ENCODE results near the gene OLFML2A.
"Not testable (repeated sequence)": the region's sequence is repeated elsewhere in the genome, so short reads cannot be mapped to it uniquely, and the experiment has no call there.

OLFML2A gene

DNA sequence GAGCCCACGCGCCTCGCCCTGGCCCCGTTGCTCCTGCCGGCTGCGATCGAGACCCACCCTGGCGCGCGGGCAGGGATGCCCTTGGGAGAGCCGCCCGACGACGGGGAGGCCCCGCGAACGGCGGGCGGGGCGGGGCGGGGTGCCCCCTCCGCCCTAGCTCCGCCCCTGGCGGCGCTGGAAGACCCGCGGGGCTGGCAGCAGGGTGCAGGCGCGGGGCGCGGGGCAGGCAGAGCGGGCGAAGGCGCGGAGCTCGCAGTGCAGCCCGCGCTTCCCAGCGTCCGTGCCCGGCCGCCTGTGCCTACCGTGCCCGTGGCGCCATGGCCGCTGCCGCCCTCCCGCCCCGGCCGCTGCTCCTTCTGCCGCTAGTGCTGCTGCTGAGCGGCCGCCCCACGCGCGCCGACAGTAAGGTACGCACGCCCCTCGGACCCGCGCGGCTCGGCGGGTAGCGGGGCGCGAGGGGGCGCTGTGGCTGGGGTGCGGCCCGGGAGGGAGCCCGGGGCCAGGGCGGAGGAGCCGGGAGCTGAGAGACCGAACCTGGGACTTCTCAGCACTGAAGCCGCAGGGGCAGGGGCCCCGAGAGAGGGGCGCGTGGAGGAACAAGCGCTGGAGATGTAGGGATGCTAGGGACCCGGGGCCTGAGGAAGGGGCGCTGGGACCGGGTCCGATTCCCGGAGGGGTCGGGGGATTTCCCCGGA lies at the start of gene OLFML2A:
OLFML2A (plus strand) TSS at position 180 of the 695 bp plus-strand sequence; CDS start at position 318, 138 bp downstream.
- no peak for DNase-seq (ENCODE audit: low read depth)

DNA sequence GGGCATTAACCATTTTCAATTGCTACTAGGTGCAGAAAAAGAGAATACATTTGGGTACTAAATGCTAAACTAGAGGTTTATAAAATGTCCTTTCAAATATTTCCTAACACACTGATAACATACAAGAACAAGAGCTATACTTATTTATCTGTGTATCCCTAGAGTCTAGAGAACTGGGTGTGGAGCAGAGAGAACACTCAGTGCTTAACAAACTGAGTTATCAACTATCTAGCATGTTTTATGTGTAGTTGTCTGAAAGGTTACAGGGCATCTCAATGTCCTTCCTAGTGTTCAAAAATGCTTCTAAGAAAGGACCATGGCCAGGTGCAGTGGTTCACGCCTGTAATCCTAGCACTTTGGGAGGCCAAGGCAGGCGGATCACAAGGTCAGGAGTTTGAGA lies 46.2 kb upstream of the OLFML2A start:
- no peak for DNase-seq (ENCODE audit: low read depth)

DNA sequence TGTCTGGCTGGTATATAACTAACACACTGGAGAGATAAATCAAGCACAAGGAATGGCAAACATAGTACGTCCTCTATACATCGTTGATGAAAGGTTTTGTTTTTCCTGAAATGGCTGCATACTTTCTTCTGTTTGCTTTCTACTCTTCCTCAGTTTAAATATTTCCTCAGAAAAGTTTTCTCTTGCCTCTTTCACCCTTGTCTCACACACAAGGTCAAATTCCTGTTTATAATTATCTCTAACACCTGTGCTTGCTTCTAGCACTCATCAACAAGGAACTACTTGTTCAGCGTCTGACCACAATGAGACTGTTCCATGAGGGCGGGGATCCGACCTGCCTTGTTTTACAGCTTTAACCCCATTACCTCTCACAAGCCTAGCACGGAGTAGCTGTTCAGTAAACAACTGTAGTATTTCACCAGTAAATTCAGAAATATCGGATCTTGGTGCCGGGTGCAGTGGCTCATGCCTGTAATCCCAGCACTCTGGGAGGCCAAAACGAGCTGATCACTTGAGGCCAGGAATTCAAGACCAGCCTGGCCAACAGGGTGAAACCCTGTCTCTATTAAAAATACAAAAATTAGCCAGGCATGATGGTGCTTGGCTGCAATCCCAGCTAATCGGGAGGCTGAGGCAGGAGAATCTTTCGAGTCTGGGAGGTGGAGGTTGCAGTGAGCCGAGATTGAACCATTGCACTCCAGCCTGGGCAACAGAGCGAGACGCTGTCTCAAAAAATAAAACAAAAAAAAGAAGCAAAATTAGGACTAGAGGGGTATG lies 42.8 kb upstream of the OLFML2A start:
- no peak for DNase-seq (ENCODE audit: low read depth)

DNA sequence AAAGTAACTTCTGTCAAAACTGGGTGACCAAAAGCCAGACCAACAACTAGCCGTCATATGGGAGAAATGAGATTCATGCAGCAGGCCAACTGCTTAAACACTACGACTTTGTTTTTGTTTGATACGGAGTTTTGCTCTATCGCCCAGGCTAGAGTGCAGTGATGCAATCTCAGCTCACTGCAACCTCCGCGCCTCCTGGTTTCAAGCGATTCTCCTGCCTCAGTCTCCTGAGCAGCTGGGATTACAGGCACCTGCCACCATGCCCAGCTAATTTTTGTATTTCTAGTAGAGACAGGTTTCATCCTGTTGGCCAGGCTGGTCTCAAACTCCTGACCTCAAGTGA lies 42.2 kb upstream of the OLFML2A start:
- DNase-seq (ENCODE audit: low read depth), result not testable (repeated sequence)

DNA sequence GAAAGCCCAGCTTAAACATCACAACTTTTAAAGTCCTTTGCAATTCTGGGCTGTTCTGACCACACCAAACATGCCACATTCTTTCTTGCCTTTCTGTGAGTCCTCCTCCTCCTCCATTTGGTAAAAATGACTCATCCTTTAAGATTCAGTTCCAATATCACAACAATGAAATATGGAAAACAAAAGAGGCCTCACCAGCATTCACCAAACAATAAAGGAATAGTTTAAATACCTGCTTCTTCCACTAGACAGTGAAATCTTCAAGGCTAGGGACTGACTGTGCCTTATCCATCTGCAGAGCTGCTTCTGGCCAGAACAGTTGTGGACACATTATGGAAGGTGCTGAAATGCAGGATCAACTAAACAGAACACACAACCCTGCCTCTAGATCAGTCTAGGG lies 41.8 kb upstream of the OLFML2A start:
- DNase-seq (ENCODE audit: low read depth), result no peak

DNA sequence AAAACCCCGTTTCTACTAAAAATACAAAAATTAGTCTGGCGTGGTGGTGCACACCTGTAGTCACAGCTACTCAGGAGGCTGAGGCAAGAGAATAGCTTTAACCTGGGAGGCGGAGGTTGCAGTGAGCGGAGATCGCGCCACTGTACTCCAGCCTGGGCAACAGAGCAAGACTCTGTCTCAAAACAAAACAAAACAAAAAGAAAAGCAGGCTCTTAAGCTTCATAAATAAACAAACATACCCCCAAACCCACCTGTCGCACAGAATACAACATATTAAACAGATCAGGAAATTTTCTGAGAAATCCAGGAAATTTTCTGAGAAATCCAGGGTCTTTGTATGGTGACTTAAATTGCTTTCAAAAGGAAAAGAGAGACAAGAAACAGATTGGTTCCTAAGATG lies 38.9 kb upstream of the OLFML2A start:
- not testable (repeated sequence) for DNase-seq (ENCODE audit: low read depth)

DNA sequence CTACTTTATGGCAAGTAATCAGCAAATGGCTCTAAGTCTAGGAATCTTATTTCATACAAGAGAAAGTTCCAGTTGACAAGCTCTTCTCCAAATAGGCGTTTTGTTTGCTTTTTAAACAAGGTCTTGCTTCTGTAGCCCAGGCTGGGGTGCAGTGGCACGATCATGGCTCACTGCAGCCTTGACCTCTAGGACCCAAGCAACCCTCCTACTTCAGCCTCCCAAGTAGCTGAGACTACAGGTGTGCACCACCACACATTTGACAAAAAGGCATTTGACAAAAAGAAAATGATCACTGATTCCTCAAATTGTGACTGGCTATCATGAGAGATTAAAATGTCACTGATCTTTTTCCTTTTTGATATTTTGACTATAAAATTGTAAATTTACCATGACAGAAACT lies 37.6 kb upstream of the OLFML2A start:
- DNase-seq (ENCODE audit: low read depth), result no peak

DNA sequence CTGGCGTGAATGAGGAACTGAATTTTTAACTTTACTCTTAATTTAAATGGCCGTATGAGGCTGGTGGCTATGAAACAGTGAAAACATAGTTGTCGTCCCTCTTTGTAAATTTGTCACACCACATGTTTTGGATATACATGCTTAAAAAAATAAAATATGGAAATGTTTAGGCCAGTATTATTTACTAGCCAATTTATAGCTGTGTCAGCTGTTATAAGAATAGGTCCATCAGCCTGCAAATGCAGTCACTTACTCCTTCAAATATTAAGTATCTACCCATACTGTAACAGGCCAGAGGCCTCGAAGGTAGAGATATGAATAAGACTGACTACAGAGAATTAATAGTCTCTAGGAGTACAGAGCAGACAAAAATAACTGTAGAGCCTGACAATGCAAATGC lies 35.8 kb upstream of the OLFML2A start:
- DNase-seq (ENCODE audit: low read depth), result no peak

DNA sequence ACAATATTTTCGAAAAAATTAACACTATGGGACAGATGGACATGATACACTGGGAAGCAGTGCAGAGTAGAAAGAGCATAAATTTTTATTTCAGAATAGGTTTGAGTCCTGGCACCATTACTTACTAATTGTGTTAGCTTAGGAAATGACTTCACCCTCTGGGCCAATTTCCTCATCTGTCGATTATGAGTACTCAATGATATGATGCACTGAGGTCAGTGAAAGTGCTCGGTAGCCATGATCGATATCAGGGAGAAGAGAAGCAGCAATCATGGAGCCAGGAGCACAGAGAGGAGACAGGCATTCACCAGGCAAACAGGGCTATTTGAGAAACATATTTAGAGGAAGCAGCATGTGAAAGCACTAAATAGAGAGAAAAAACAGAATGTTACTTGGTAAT lies 35.3 kb upstream of the OLFML2A start:
- no peak for DNase-seq (ENCODE audit: low read depth)

DNA sequence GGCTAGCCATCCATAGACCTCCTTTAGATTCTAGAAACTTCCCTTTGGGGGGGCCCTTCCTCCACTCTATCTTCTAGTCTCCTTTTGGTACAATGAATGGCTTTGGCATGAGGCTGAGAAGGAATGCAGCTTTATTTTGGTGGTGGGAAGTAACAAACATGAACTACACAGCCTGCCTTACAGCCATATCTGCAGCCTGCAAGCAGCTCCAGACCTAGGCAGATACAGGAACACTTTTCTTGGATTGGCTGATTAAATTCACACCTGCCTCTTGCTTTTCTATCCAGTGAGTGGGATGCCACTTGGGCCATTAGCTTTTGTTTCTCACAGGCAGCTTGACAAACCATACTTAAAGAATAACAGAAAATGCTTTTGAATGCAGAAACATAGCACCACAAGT lies 34.0 kb upstream of the OLFML2A start:
- DNase-seq (ENCODE audit: low read depth), result no peak

DNA sequence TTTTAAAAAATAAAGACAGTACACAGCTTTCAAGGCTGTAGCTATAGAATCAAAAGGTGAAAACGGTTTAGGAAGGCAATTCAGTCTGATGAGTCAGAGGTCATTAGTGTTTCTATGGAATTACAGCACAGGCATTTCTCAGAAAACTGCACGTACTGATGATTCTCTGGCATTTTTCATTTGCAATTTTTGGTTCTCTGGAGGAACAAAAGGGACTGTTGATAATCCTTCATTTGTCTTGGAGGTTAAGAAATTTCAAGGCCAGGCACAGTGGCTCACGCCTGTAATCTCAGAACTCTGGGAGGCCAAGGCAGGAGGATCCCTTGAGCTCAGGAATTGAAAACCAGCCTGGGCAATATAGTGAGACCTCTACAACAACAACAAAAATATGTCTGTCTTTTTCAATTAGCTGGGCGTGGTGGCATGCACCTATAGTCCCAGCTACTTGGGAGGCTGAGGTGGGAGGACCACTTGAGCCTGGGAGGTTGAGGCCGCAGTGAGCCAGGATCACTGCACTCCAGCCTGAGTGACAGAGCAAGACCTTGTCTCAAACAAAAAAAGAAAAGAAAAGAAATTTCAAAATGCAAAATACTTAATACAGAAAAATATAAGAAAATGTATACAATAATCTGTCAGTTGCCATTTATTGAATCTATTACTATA lies 33.1 kb upstream of the OLFML2A start:
- DNase-seq (ENCODE audit: low read depth), result no peak

DNA sequence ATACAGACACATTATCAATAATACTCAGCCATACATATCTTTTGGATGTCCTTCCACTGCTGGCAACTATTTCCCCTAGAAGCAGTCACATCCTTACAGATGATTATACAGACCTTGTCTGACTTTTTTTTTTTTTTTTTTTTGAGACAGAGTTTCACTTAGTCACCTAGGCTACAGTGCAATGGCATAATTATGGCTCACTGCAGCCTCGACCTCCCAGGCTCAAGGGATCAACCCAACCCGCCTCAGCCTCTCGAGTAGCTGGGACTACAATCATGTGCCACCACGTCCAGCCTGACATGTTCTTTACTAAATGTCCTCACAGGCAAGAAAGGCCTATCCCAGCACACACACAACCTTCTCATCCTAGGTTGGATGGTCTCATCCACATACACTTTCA lies 29.9 kb upstream of the OLFML2A start:
- DNase-seq (ENCODE audit: low read depth), result no peak

DNA sequence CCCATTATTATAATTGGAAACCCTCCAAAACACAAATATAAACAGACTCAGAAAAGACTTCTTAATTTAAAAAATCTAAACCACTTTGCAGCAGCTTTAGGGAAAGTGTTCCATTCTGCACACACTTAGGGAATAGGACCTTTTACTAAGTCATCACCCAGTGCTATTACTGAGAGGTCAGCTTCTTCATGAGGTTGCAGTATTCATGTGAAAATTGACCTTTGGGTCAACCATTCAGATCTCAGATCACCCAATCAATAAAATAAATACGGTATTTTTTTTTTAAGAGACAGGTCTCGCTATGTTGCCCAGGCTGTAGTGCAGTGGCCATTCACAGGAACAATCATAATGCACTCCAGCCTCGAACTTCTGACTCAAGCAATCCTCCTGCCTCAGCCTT lies 27.6 kb upstream of the OLFML2A start:
- no peak for DNase-seq (ENCODE audit: low read depth)

DNA sequence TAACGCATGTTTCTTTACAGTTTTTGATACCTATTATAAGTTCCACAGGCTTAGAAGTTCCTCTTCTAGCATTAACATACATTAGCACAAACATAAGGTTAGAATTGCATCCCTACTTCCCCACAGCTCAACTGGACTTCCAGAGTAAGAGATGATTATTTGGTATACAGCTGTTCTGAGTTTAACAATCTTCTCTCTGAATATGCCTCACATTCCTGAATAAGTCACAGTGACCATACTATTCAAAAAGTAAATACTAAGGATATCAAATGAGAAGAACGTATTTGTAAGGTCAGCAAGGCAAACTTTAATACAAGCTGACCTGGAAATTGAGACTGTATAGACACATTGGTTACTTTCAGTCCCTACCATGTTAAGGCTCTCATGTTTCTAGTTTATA lies 27.2 kb upstream of the OLFML2A start:
- no peak for DNase-seq (ENCODE audit: low read depth)

DNA sequence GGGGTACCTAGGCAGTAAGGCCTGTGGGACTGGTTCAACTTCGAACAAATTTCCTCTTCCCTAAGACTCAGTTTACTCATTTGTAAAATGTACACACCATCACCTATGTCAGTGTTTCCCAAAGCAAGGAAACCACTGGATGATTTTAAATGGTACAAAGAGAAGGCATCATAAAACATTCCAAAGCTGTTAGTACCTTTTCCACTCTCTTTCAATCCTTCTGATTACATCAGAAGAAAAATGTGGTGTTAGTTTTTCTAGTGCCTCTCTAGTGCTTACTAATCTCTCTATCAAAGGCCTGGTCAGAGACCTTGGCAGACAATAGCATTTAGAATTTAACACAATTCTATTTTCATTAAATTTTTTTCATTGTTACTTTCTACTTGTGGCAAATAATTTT lies 24.0 kb upstream of the OLFML2A start:
- no peak for DNase-seq (ENCODE audit: low read depth)

DNA sequence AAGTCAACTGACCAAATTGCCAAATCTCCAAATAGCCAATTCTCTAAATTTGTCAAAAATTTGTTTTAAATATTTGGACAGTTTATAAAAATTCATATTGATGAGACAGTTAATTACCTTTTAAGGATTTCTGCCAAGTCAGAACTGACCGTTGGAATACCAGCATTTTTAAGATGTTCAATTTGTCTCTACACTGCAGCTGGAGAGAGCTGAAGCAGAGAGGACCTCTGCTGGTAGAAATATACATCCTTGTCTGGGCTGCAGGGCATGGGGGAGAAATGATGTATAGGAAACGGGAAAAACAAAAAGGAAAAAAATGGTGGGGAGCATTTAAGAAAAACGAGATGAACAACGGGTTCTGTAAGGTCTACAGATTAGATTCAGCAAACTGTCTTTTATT lies 22.6 kb upstream of the OLFML2A start:
- no peak for DNase-seq (ENCODE audit: low read depth)

DNA sequence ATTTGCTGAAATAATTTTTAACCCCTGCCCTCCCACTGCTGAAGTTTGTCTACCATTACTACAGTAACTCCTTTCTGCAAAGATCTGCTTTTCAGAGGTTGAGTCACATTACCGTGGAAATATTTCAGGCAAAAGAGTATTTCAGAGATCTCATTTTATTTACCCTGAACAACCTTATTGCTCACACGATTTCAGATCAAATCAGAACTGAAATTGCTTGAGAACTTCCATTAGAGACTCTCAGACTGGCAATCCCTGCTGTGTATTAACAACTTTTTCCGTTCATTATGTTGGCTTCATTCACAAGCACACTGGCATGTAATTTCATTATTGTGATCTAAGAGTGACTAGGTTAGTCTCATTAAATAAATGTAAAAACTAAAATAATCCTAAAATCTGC lies 21.9 kb upstream of the OLFML2A start:
- DNase-seq (ENCODE audit: low read depth), result no peak

DNA sequence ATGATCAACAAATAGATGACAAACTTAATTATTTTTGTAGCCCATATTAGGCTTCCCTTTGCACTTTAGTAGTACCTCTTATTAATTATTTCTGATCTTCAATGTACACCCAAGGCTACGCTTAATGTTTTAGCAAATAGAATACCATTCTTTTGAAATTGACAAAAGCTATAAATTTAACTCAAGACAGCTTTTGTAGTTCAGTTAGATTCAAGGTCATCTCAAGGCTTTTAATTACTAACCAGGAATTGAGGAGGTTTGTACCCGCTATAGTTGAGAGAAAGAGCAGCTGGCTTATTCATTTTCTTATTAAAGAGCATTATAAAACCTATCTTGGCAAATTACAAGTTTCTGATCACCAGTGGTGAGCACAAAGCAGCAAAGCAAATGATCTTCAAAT lies 20.9 kb upstream of the OLFML2A start:
- no peak for DNase-seq (ENCODE audit: low read depth)

DNA sequence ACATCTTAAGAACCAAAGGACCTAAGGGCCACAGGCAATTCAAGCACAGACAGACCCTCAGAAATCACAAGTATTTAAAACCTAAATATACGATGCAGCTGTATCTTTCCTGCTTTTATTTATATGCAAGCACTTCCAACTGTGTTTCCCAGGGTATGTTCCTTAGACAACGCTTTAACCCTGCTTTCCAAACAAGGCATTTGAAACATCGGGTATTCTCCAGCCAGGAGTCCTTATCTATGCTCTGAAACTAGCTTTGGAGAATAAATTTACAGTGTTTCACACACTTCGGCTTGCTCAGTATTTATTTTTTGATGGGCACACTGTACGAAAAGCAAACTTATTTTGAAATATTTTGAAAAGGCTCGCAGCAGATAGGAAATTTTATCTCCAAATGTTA lies 19.3 kb upstream of the OLFML2A start:
- DNase-seq (ENCODE audit: low read depth), result no peak

DNA sequence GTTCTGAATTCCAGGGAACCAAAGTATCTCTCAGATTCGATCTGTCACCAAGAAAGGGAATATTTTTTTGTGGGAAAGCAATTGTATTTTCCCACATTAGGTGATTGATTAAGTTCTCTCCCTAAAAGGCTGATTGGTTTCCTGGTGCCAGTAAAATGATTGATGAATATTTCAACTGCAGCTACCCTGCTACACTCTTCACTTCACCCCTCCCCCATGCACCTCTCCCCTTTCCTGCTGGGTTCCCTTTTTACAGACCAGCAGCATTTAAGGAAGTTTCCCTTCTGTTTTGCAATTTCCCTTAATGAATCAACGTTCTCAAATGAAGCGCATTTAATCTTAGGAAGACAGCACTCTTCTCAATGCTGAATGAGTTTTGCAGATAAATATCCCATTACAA lies 18.9 kb upstream of the OLFML2A start:
- no peak for DNase-seq (ENCODE audit: low read depth)

DNA sequence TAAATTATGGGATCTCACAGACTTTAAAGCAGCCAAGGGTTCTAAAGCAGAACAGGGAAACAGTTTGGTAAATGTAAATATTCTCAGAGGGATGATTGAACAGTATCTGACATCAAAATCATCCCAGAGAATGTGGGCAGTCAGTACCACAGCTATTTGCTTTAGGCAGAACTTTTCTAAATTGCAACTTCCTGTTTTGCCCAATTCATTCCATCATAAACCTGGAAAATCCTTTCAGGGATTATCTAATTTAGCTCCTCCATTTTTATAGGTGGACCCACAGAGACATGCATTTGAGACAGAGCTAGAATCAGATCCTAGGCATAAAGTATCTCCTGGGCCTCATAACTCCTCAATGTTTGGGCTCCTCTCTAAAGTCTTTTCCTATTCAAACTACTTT lies 18.2 kb upstream of the OLFML2A start:
- DNase-seq (ENCODE audit: low read depth), result no peak

DNA sequence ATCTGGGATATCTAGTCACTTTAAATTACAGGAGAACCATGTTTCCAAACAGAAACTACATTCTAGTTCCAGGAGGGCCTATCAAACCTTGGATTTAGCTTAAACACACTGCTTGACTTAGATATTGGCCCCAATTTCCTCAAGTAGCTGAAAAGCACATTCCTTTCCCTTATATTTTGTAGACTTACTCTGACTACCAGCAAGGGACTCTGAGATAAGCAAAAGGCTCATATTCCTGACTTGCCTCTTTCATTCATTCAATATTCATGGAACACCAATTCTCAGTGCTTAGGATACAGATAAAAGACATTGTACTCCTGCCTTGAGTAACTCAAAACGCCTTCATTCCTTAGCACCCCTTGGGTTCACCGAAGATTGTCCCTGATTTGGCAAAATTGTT lies 17.6 kb upstream of the OLFML2A start:
- DNase-seq (ENCODE audit: low read depth), result no peak

DNA sequence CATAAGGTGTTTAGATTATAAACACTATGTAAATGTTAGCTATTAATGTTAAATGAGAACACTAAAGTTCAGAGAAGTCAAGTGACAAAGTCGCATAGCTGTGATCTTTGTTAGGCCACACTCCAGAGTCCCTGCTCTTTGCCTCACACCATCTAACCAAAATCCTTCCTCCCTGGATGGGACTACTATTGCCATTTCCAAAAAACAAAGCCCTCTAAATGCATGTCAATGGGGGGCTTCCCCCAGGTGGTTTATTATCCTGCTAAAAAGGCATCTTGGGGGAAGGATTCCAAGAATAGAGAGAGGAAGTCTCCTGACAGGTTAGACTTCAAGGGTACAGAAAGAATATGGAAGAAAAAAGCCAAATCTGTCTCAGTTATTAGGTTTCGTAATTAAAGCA lies 16.2 kb upstream of the OLFML2A start:
- DNase-seq (ENCODE audit: low read depth), result no peak

Data from stimulated activated CD8-positive, alpha-beta memory T cell treated with anti-CD3 and anti-CD28 coated beads, Interleukin-15, amount 100 ng/mL, for 1 hour (primary cell).